Activated CD4-positive, alpha-beta T cell treated with anti-CD3 and anti-CD28 coated beads for 48 hours (primary cell): ENCODE data around the gene IQSEC1.

Experiments
- DNase-seq: peaks from one replicate; pipeline ENCODE4 v3.0.0-alpha.2; 2020

IQSEC1 gene

DNA sequence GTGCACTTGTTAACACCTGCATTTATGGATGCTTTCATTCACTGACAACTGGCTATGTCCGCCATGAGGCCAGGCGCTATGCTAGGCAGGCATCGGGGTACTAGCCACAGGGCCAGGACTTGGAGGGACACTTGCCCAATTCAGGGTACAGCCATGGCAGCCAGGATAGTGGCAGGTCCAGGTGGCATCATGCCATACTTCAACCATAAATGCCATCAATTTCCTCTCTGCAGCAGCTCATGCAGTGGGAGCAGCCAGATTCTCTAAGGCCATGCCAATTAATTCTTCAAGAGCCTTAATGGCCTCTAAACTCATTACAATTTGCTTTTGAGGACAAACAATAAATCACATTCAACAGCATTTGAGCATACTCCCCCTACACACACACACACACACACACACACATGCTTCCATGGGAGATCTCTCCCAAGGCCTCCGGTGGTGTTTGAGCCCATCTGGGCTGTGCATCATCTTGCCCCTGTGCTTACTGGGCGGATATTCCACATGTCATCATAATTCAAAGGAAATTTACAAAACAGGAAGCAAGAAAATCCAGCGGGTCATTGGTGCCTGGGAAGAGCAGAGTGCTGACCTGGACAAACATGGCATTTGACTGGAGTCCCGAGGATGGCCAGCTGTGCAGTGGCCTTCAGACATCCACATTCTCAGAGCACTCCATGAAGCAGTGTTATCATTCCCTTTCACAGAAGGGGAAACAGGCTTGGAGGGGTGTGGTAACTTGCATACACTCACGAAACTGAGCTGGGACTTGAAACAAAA, 109.1 kb downstream of the IQSEC1 start:
- DNase-seq = no peak

DNA sequence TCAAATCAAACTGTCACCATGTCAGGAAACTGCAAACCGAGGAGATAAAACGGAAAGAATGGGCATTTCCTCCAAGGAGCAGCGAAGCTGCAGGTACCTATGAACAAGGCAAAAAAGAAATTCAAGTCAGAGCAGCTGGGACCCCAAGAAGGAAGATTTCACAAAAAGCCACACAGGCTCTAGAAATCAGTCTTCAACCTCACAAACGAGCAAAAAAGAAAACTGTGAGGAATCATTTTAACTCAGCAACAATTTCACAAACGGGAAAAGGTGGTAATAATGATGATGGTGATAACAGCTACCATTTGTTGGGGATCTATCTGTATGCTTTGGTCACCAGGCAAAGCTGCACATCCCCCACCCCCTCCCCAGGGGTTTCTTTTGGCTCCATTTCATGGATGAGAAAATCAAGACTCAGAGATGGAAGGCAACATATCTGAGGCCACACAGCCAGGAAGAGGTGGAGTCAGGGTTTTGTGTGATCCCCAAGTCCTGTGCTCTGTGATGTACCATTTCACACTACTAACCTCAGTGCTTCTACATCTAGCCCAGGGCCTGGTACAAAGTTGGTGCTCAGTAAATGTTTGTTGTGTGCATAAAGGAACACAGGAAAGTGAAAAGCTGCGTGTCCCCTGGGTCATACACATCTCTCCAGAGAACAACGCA, 109.9 kb downstream of the IQSEC1 start:
- peak; percentile 56 for DNase-seq

DNA sequence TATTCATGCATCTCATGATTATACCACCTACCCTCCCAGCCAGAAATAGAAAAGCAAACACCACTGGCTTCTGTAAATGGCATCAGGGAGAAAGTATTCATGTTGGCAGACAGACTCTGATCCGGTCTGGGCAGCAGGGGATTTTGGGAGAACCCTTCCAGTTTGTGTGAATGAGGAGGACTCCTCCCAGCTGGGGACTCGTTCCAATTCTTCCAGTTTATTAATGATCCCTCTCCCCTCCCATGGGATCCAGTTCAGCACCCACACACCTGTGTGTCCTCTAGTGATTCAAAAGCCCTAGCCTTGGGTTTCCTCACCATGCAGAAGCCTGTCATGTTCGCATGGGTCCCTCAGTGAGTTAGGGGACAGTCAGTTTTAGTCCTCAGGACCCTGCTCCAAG, 110.9 kb downstream of the IQSEC1 start:
- no peak for DNase-seq

DNA sequence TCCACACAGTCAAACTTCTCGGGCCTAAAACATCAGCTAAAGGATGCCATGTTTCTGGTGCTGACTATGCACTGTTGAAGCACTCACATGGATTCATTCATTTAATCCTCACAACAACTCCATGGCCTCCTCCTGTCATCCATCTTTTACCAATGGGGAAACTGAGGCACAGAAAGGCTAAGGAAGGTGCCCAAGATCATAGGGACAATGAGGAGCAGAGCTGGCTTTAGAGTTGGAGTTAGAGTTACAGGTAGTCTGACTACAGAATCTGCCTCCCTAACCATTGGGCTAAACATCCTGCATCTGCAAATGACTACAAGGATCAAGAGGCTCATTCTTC, 111.6 kb downstream of the IQSEC1 start:
- DNase-seq = no peak

DNA sequence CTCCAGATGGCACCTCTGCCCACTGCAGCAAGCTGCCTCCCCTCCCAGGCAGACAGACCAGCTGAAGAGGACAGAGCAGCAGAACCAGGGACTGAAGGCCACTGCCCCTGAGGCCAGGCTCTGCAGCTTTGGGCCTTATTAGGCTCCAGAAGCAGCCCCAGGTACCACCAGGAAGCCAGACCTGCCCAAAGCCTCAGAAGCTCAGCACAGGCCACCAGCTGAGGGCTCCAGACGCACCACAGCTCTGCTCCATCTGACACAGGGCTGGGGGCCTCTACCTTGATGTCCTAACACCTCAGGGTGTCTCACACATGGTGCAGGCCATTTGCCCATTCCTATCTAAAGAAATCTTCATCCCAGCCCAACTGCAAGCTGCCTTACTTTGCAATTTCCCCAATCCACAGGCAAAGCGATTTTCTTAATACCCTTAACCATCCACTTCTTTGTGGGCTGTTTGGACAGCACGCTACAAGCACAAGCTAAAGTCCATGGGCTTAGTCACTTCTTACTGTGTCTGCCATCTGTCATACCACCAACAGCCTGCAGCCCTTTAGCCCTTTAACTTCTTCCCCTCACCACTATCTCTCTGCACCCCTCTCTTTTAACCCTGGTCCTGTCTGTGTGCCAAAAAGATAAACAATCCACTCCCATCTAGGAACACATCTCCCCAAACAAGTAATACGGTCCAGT, 112.1 kb downstream of the IQSEC1 start:
- DNase-seq = no peak

DNA sequence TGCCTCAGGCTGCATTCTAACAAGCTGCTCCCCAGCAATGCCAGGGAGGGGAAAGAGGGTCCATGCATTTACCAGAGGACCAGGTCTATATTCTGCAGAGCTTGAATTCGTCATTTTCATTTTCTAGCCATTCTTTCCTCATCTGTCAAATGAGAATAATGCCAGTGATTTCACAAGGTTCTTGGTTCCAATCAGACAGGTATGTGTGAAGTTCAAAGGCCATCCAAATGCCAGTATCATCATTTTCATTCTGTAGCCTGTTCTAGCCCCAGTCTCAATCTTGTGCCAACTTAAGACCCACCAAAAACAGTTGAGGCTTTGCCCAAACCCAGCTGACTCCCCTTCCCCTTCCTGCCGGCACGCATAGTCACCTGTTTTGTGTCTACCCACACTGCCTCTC, 112.7 kb downstream of the IQSEC1 start:
- no peak for DNase-seq

DNA sequence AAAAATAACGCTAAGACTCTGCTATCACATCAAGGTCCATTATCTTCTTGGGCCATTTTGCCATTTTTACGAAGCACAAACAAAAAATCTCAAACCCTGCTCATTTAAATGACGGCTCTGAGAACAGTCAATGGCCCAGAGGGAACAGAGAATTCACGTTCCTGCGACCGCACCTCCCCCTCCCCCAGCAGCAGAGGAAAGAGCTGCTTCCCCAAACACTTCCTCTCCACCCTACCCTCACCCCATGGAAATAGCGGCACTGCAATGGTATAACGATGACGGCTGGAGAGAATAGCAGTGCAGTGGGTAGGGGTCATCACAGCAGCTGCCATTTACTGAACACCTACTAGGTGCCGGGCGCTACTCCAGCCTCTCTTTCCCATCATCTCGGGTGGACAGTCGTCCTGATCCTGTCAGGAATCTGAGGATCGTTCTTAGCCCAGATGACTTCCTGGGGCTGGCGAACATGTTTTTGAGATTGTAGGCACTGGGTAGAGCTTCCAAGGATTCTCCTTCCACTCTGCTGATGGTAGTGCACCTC, 113.3 kb downstream of the IQSEC1 start:
- no peak for DNase-seq

DNA sequence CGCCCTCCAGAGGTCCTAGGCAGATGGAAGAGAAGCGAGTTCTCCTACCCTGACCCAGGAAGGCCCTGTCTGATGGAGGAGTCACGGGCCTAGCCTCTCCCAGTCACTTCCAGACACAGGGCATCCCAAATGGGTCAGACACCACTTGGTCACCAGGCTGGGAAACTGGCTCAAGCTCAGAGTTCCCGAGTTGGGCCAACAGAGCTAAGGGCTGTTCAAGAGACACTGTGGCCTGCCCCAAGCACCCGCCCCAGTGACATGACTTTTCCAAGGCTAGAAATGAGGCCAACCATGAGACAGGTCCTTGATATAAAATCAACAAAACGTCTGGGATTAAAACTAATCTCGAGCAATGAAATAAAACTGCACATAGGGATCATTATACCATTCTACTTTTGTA, 113.8 kb downstream of the IQSEC1 start:
- no peak for DNase-seq

DNA sequence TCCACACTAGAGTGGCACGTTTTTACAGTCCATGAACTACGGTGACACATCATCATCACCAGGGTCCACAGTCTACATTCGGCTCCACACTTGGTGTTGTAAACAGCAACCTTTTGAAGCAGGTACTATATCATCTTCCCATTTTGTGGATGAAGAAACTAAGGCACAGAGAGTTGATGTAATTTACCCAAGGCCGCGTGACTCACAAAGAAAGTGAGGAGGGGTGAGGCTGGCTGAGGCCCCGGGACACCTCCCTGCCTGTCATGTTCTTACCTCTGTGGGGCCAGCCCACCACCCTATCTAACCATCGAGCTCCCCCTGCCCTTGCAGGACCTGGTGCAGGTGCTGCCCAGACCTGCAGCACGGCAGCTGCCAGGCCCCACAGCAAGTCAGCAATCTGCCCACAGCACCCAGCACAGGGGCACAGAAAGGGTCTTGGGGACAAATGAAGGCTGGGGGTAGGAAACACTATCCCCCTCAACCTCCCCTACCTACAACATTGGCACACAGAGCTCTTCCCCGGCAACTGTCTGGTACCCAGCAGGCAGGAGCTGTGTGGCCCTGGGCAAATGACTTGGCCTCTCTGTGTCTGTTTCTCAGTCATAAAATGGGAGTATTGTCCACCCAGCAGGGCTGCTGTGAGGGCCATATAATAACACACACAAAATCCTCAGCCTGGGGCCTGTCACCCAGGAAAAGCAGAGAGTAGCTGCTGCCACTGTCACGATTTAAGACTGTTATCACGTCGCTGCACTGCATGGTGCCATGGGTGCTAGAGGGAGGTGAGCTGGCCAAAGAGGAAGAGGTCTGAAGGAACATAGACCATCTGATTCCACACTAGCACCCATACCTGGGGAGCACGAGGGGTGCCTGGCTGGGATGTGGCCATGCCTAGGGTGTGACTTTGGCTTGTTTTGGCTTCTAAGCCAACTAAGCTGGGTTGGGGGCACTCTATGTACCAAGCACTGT, 115.1 kb downstream of the IQSEC1 start:
- DNase-seq = no peak

DNA sequence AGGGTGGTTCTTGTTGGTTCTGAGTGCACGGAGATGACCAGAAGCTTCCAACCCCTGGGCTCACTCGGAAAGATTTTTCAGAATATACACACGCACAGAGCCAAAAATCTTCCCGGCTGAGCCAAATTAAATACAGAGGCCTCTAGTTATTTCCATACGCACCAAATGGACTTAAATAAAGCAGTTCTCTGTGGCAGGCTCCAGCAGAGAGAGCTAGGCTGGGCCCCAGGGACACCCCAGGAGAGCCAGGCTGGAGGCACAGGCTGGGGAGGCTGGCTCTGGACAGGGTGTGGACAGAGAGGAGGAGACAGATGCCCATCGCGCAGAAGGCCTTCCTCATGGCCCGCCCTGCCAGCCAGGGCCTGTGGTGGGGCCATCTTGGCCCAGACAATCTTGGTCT, 115.9 kb downstream of the IQSEC1 start:
- DNase-seq = no peak

DNA sequence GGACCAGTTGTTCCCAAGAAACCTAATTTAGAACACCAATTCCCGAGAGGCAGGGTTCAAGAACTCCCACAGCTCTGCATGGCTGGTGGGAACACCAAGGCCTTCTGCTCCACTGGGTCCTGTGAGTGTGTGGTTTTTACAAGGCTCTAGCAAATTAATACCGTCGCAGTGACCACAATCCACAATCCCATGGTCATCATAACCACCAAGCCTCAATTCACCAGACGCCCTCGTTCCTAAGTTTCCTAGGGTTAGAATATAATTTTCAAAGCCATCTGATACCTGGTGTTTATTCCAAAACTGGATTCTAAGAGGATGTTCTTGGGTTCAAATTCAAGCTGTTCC, 116.9 kb downstream of the IQSEC1 start:
- no peak for DNase-seq

DNA sequence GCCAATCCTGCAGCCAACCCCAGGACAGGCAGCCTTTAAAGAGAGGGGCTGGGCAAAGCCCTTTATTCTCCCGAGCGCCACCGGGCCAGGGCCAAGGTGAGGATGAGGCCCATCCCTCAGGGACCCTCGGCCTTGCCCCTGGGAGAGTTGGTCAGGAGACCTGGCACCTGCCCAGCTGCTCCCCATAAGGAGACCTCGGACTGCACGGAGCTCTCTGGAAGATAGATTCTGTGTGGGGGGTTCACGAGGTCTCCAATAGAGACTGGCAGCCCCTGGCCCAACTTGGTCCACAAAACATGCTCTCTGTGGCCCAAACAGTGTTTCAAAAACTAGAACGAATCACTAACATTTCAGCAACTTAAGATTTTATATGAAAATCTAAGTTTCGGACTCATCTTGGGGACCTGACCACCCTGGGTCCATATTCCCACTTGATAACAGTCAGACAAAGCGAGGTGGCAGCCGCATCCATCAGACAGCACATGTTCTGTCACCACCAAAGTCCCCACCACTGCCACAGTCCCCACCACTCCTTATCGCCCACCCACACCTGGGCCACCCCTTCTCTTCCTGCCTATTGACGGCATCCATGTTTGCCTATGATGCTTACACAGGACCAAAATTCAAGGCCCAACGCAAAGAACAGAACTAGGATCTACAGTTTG, 117.4 kb downstream of the IQSEC1 start:
- DNase-seq = no peak

DNA sequence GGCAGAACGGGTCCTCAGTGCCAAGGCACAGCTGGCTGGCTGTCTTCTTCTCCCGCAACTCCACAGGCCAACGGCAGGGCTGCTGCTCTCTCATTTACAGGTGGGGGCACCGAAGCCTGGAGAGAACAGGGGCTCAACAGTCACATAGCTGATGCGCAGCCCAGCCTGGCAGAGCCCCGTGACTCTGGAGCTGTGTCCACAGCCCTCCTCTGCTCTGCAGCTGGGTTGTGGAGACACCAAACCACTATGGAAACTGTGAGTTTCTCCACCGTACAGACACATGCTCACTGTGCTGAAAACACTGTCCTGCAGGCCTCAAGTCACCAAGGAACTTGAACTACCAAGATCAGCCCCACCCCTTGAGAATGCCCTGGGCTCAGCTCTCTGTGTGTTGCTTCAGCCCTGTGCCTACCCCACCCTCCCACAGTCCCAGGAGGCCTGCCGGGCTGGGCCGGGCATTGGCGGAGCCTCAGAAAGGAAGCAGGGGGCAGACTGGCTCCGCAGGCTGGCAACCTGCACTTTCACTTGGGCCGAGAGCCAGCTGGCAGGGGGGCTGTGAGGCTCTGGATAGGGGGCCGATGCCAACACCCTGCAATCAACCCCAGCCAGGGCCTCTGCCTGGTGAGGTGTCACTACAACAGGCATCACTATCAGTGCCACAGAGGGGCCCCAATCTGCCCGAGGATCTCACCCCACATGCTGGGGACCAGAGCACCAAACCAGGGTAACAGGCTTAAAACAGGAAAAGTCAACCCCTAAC, 118.2 kb downstream of the IQSEC1 start:
- DNase-seq = peak; percentile 51

DNA sequence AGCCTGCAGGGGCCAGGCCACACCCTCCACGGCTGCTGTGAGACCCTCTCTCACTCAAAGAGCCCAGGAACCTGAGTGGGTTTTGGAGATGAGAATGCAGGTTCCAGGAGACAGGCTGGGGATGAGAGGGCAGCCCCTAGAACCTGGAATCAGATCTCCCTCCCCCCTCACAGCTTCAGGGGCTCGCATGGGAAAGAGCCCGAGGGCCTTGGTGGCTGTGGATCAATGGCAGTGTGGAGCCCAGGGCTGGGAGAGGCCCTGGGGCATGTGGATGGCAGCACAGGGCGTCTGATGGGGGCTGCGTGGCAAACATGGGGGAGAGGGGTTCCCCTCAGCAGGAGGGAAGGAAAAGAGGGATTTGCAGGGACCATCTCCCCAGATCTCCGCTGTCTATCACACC, 119.0 kb downstream of the IQSEC1 start:
- no peak for DNase-seq

DNA sequence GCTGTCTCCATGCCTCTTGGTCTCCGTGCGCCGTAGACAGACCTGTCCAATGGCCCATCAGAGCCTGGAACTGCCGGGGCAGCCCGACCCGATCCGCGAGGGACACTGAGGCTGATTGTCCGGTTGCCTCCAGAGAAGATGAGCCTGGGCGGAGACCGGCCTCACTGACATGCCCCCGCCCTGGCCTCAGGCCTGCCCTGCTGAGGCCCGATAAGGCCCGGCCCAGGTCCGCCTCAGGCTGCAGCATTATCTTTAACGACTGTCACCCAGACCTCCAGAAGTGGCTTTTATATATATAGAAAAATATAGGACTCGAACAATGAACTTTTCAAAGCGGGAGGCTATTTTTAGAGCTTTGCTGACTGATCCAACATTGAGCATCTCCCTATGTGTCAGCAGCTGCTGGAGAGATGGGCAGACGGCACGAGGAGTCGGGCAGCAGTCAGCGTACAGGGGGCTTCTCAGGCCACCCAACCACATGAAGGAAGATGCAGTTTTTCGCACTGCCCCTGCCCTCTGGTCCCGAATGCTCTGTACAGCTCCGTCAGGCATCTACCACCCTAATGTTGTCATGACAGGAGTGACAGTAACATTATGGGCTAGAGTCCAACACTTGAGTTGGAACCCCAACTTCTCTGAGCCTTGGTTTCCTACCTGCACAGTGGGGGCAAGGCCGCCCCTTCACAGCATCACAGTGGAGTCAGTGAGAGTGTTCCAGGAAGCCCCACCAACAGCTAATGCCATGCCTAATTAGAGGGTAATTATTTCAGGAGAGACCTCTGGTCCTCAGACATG, 119.8 kb downstream of the IQSEC1 start:
- no peak for DNase-seq

DNA sequence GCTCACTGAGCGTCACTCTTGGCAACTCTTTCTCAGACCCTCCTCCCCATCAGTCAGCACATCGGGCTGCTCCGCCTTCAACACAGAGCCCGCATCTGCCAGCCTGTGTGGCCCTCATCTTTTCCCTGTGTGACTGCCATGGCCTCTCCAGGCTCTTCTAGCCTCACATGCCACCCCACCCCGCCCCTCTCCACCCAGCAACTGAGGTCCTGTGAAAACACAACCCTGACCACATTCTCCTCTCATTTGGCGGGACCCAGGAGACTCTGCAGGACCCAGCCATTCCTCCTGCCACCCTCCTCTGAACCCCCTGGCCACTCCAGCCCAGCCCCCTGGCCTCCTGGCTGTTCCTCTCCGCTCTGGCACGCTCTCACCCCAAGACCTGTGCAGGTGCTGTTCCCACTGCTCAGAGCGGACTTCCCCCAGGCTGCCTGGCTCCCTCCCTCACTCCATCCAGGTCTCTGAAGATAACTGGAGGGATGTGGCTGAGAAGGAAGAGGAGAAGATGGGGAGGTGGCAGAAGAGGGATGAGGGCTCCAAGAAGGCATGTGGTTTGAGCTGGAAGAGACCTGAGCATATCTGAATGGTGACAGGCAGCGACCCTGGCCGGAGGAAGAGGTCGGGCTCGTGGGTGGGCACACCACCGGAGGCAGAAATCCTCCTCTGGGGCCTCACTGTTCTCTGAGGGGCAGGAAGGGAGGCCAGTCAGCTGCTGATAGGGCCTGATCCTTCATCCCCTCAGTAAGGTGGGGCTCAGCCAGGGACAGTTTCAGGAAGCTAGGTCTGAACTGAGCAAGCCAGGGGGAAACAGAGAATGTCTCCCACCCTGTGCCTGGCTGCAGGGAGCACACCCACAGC, 120.7 kb downstream of the IQSEC1 start:
- DNase-seq = no peak

DNA sequence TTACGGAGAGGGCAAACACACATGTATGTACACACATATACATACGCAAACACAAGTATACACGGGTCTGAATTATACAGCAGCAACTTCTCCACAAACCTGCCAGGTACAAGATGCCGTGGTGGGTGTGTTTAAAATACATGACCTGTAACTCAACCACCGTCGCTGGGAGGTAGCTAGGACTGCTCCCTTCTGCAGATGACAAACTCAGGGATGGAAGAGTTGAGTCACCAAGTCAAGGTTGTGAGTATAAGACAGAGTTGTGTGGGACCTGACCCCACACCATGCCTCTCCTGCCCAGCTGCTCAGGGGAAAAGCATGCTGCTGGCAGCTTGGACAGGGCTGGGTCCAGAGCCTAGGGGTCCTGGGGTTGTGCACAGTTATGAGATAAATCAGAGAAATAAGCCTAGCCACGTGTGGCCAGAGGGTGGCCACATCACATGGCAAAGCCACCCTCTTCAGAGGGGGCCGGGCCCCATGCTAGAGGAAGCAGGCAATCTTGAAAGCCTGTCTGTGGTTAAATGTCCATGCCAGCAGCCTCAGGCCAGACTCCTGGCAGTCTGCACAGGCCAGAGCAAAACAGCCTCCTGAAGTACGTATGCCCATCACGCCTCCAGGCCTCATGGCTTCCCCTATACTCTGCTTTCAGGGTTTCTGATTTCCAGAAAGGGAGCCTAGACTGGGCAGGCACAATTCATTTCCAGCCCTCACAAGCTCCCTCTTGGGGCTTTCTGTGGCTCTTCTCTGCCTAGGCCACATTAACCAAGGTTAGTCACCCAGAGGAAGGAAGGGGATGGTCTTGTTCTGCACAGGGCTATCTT, 124.1 kb downstream of the IQSEC1 start:
- DNase-seq = peak; percentile 65

DNA sequence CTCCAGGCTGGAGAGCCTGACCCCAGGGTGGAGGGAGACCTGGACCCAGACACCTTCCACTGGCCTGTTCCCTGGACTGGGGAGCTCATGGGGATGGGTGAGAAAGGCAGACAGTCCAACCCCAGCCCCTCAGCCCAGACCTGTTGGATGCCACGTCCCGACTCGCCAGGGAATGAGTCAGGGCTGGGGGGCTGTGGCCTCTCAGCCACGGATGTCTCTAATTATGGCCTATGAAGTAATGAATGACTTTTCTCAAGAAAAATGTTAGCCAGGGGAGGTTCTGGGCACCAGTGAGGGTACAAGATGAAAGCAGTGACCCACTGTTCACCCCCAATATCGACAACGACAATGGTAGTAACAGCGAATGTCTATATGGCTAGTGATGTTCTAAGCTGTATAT, 124.9 kb downstream of the IQSEC1 start:
- DNase-seq = no peak
